Astrocyte of the hippocampus (primary cell): ENCODE measurements around the gene LMNTD2.
A peak's percentile ranks its signal among the peaks of the same experiment; 100 is the strongest.

Experiments used
- DNase-seq: peaks from one replicate; pipeline ENCODE4 v3.0.0; 2011; ENCODE audit warnings: low read depth, low spot score

LMNTD2 gene, protein sequence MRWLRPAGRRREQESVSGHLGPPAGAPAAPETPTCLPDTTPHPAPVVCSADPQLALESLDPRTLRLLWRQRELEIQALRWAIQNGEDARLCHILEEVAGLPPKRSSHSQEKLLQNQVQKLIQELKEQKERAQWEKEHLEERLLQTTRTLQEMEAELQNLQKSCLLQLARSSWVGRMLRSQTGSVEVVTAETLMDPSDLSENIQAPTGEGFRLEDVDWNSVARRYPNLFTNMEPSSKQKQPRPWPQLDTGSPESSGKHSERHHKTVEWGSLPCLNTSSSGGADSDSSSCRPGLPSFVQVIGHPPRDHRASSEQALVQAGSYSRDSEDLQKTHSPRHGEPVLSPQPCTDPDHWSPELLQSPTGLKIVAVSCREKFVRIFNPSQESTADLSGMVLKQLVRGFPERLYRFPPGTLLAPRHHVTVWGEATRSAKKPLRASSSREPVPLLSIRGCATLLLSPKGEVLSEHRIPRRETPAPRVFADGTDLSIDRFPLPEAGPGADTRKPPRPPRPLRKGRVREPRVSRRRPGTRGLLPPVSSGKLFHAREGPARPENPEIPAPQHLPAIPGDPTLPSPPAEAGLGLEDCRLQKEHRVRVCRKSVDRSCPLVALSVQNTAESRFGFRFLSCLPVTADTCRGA

DNA sequence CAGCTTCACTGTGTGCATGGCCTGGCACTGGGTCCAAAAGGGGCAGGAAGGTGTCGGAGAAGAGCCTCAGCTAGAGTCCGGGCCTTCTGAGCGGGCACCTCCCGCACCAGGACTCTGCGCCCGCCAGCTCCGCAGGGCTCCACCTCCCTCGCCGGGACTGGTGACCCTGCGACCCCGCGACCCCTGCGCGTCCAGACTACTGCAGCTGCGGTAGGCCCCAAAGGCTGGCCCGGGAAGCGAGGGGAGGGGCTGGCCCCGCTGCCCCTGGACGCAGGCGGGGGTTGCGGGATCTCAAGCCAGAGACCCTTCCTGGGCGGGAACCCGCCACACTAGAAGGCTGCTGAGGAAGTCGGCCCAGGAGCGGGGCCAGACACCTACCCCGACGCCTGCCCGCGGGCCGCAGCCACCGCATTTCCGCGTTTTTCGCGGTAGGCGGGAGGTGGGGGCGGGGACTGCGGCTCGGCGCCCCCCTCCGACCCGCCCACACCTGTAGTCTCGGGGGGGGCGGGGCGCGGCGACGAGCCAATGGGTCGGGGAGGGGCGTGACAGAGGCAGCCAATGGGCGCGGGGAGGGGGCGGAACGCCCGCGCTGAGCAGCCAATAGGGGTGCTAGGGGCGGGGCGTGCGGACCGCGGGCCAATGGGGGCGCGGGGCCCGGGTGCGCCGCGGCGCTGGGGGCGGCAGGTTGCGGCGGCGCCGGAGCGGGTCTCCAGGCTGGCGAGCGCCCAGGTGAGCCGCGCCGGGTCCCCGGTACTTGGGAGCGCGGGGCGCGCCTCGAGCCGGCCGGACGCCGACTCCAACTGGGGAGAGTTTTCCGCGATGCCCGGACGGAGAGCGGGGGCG, at the start of gene LMNTD2, which contains the start of gene RASSF7:
TSS of gene LMNTD2 (minus strand) at position 434 of the 843 bp plus-strand sequence. CDS start at position 412, 22 bp downstream.
TSS of gene RASSF7 (plus strand) at position 666 of the 843 bp plus-strand sequence. CDS start 799 bp downstream, outside the sequence.
- DNase-seq, result peak; percentile 94

DNA sequence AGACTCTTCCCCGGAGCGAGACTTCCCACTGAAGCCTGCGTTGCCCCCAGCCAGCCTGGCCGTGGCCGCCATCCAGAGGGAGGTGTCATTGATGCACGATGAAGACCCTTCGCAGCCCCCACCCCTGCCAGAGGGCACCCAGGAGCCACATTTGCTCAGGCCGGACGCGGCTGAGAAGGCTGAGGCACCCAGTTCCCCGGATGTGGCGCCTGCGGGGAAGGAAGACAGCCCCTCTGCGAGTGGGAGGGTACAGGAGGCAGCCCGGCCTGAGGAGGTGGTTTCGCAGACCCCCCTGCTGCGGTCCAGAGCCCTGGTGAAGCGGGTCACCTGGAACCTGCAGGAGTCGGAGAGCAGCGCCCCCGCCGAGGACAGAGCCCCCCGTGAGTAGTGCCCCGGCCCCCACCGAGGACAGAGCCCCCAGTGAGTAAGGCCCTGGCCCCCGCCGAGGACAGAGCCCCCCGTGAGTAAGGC, 48.8 kb upstream of the LMNTD2 start:
- DNase-seq, result no peak

DNA sequence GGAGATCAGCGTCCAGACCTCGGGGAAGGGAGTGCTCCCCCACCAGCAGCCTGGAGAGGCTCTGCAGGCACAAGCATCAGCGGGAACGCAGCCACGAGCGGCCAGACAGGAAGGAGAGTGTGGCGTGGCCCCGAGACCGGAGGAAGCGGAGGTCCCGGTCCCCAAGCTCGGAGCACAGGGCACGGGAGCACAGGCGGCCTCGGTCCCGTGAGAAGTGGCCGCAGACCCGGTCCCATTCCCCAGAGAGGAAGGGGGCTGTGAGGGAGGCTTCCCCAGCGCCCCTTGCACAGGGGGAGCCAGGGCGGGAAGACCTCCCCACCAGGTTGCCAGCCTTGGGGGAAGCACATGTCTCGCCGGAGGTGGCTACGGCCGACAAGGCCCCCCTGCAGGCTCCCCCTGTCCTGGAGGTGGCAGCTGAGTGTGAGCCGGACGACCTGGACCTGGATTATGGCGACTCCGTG, 48.3 kb upstream of the LMNTD2 start:
- no peak for DNase-seq

DNA sequence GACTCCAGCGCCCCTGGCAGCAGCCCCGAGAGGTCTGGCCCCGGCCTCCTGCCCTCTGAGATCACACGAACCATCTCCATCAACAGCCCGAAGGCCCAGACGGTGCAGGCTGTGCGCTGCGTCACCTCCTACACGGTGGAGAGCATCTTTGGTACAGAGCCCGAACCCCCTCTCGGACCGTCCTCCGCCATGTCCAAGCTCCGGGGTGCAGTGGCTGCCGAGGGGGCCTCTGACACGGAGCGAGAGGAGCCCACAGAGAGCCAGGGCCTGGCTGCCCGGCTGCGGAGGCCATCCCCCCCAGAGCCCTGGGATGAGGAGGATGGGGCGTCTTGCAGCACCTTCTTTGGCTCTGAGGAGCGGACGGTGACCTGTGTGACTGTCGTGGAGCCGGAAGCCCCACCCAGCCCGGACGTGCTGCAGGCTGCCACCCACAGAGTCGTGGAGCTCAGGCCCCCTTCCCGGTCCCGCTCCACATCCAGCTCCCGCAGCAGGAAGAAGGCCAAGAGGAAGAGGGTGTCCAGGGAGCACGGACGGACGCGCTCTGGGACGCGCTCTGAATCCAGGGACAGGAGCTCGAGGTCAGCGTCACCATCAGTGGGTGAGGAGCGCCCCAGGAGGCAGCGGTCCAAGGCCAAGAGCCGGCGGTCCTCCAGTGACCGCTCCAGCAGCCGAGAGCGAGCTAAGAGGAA, 47.6 kb upstream of the LMNTD2 start:
- no peak for DNase-seq

DNA sequence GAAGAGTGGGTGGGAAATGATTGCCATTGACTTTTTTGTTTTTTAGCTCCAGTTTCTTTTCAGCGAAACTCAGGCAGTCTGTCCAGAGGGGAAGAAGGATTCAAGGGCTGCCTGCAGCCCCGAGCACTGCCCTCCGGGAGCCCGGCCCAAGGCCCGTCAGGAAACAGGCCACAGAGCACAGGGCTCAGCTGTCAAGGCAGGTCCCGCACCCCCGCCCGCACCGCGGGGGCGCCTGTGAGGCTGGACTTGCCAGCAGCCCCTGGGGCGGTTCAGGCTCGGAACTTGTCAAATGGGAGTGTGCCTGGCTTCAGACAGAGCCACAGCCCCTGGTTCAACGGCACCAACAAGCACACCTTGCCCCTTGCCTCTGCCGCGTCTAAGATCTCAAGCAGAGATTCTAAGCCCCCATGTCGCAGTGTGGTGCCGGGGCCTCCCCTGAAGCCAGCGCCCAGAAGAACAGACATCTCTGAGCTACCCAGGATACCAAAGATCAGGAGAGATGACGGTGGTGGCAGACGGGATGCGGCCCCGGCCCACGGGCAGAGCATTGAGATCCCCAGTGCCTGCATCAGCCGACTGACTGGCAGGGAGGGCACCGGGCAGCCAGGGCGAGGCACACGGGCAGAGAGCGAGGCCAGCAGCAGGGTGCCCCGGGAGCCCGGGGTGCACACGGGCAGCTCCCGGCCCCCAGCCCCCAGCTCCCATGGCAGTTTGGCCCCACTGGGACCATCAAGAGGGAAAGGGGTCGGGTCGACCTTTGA, 46.7 kb upstream of the LMNTD2 start:
- DNase-seq, result no peak

DNA sequence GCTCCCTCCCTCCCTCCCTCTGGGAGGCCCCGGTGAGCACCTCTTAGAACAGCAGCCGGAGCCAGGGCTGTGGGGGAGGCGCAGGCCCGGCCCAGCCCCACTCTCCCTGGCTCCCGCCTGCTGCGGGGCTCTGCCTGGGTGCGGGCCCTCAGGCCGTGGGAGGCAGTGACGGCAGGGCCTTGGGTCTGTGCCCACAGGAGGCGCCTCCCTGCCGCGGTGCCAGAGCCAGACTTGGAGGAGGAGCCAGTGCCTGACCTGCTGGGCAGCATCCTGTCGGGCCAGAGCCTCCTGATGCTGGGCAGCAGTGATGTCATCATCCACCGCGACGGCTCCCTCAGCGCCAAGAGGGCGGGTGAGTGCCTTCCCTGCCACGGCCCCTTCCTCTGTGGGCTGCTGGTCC, 45.7 kb upstream of the LMNTD2 start:
- DNase-seq, result peak; percentile 78

DNA sequence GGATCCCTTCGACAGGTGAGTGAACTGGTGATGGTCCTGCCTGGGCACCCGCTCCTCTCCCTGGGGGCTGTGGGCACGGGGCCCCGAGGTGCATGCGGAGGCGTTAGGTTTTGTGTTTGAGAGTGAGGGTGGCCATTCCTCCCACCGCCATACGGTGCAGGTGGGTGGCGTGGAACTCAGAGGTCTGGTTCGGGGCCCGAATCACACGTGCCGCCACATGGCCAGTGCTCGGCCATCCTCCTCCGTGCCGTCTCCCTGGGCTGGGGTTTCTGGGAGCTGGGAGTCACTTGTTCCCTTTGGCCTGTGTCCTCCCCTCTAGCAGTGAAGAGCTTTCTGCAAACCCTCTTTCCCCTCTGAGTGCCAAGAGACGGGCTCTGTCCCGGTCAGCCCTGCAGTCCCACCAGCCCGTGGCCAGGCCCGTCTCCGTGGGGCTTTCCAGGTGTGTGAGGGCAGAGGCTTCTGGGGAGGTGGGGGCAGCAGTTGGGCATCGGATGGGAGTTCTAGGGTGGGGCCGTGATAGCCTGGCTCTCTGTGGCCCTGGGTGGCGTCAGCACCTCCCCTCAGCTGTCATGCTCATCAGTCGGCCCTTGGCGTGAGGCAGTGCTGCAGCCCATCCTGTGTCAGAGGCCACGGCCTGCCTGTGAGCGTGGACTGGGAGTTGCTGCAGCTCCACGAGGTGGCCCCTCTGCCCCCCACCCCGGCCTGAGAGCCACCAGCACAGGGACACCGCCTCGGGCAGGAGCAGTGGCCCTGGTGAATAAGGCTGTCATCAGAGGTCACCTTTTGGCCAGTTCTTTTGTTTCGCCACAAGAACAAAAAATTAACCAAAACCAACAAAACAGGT, 45.0 kb upstream of the LMNTD2 start:
- DNase-seq, result no peak

DNA sequence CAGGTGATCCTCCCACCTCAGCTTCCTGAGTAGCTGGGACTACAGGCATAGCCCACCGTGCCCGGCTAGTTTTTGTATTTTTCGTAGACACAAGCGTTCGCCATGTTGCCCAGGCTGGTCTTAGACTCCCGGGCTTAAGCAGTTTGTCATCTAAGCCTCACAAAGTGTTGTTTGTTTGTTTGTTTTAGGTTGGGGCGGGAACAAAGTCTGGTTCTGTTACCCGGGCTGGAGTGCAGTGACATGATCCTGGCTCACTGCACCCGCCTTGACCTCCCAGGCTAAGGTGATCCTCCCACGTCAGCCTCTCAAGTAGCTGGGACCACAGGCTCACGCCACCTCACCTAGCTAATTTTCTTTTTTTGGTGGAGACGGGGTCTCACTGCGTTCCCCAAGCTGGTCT, 42.6 kb upstream of the LMNTD2 start:
- no peak for DNase-seq

DNA sequence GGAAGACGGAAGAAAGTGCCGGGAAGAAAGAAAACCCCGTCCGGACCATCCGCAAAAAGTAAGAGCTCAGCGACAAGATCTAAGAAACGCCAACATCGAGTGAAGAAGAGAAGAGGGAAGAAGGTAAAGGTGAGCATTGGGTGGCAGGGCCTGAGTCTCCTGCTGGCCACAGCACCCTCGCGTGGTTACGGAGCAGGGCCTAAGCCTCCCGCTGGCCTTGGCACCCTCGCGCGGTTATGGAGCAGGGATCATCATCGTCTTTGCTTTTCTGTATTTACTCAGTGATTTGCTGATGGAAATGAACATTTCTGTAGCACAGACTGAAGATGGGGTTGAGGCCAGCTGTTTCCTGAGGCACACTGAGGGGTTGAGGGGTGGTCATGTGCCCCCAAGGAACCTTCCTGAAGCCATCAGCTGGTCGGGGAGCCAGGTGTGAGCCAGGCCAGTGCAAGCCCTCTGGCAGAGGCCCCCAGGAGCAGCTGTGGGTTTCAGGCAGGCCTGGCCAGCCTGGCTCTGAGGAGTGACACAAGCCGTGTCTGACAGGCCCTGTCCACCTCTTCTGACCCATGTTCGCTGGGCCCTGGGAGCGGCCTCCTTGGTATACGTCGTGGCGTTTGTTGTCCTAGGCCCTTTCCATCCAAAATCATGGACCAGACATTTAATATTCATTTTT, 41.2 kb upstream of the LMNTD2 start:
- DNase-seq, result no peak

DNA sequence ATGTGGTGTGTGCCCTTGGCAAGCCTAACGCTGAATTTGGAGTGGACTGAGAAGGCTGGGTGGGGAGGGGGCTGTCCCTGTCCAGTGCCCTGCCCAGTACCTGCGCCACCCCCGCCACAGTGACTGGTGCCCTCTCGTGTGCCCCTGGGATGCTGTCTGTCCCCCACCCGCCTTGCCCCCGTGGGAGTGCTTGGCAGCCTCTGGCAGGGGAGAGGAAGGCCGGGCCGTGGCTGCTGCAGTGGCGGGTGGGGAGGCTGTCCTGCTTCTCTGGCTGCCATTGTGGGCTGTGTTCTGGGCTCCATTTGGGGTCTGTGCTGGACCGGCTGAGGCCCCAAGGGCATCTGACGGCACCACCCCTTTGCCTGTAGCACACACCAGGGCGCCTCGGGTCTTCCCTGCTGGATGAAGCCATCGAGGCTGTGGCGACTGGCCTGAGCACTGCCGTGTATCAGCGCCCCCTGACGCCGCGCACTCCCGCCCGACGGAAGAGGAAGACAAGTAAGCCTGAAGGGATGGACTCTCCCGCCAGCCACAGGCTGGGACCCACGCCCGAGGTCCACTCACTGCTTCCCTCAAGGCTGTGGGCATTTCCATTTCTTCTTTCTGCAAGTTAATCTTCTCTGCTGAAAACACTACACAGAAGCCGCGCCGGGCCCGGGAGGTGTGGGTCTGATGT, 37.6 kb upstream of the LMNTD2 start:
- no peak for DNase-seq

DNA sequence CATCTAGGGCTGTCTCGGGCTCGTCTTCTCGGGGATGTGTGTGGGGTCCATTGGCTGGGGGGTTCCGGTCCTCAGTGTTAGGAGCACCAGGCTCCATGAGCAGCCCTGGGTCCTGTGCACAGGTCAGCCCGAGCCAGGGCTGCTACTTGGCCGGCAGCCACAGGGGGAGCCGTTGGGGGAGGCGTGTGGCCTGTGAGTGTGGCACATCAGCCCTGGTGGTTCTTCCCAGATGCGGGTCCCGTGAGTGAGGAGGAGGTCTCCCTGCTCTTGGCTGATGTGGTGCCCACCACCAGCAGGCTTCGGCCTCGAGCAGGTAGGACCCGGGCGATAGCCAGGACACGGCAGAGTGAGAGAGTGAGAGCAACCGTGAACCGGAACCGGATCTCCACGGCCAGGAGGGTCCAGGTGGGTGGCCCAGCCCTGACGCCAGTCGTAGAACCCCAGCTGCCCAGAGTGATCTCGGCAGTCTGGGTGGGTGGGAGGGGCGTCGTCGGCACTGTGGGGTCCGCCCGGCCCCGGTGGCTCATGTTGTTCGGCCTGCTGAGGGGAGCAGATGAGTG, 36.7 kb upstream of the LMNTD2 start:
- no peak for DNase-seq

DNA sequence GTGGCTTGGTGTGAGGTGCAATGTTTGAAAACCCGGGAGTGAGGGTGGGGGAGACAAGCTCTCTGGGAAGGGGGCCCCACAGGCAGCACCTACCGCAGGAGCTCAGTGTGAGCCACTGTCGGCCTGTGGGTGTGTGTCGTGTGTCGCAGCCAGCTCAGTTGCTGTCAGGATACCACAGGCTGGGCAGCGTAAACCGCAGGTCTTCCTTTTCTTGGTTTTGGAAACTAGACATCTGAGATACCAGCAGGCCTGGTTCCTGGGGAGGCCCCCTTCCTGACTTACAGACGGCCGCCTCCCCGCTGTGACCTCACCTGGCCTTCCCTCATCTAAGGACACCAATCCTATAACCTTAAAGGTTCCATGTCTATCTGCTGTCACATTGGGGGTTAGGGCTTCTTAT, 35.8 kb upstream of the LMNTD2 start:
- no peak for DNase-seq

DNA sequence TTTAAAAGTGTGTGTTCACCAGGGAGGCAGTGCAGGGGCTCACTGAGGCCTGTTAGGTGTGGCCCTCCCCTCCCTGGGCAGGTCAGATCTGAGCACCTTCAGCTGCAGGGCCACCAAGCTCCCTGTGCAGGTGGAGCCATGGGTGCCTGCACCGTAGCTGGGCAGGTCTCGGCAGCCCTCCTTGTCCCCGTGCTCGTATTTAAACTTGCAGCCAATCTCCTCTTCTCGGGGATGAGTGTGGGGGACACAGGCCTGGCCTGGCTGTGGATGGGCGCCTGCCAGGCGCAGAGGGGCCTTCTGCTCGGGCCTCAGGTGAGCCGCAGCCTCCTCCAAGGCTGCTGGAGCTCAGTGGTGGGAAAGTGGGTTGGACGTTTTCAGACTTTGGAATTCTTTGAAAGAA, 34.9 kb upstream of the LMNTD2 start:
- no peak for DNase-seq

DNA sequence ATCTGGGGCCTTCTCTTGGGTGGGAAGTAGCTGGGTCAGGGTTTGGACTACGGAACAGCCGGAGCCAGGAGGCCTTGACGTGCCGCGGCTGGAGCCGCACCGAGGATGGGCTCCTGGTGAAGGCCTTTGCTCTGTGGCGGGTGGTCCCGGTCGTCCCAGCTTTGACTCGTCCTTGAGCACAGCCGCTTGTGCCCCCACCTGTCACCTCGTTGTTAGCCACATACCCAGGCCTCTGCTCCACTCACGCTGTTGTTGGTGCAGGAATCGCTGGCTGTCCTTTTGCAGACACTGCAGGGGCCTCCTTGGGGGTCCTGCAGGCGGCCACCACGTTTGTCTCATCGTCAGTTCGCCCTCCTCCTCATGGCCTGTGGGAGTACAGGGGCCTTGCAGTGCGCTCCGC, 32.8 kb upstream of the LMNTD2 start:
- no peak for DNase-seq

DNA sequence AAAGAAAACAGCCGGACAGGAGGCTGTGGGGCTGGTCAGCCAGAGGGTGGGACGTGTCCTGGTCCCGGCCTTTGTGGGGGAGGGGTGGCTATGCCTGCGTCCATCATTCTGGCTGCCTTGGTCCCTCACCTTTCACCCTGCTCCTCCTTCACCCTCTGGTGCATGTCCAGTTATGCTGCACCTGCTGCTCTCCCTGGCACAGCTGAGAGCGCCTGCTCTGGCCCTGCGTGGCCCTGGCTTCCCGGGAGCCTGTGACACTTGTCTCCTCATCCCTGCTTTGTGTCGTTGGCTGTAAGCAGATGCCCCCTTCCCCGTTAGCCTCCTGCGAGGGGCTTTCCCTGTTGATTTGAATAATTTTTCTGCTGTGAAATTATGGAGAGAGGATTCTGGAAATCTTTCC, 32.4 kb upstream of the LMNTD2 start:
- no peak for DNase-seq

DNA sequence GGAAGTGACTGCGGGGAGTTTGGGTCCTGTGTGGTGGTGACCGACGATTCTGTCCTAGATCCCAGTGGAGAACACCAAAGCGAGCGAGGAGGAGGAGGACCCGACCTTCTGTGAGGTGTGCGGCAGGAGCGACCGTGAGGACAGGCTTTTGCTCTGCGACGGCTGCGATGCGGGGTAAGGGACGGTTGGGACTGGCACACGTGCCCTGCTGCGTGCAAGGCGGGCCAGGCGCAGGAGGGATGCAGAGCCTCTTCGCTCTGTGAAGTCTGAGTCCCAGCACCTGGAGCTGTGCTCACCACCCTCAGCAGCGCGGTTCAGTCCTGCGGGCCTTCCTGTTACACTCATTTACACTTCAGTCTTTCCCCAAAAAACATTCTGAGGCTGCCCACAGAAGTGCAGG, 32.0 kb upstream of the LMNTD2 start:
- DNase-seq, result no peak

DNA sequence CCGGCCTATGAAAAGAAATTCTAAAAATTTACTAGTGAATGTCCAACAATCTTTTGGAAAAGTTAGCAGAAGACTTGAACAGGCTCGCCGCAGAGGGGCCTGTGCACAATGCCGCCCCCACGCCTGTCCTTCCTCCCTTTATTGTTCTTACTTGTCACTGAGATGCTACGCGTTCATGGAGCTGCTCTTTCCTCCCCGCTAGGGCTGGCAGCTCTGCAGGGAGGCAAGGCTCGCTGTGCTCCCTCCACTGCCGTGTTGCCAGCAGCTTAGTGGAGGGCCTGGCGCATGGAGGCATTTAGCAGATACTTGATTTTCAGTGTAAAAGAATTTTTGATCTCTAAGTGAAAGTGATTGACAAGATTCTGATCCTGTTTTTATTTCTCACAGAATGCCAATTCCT, 30.5 kb upstream of the LMNTD2 start:
- no peak for DNase-seq

DNA sequence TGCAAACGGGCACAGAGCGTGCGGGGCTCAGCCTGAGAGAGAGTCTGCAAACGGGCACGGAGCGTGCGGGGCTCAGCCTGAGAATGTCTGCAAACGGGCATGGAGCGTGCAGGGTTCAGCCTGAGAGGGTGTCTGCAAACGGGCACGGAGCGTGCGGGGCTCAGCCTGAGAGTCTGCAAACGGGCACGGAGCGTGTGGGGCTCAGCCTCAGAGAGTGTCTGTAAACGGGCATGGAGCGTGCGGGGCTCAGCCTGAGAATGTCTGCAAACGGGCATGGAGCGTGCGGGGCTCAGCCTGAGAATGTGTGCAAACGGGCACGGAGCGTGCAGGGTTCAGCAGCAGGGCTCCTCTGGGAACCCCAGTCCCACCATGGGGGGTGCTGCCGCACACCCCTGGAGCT, 29.3 kb upstream of the LMNTD2 start:
- no peak for DNase-seq
